ENCODE results near the gene PSME3. TPM values are rescaled to one million over a fixed set of nuclear protein-coding genes. Genes with fewer than 3 reads are reported as not detected.

PSME3 gene
- total RNA-seq, 2 donors from 2014 or later: 68.5 to 71.1 TPM

DNA sequence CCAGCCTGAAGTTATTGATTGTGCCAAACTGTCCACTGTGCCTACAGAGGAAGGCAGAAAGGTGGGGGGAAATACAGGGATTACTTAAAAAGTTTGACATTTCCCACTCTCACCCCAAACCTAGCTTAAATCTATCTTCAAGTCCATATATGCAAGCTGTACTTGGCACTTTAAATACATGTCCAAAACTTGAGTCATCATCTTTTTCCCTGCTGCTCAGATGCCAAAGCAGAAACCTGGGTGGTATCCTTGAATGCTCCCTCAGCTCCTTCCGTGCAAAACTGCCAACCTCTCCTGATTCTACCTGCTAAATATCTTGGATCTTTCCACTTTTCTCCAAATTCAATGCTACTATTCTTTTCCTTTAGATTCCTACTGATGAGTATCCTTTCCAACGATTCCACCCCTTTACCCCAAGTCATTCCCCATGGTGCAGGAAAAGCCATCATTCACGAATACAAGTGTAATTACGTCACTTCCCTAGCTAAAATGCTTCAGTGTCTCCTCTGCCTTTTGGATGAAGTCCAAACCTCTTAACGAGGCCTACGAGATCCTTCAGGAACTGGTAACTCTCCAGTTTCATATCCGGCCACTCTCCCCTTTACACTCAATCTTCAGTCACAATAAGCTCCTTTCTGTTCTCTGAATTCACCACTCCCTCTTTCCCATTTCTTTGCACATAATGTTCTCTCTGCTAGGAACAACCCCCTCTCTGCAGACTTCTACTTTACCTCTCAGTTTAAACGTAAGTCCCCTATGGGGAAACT lies 18.4 kb upstream of the PSME3 start:
- Histone ChIP-seq H3K9me3 (no peaks in the 10 kb centered on the region), H3K27ac (peak overlapping the region in 1 of 2 donors; percentile 46), H3K4me3 (no peak overlapping the region), H3K27me3 (replicated peaks; ENCODE audit: insufficient read depth) (no peaks in the 10 kb centered on the region), H3K36me3 (peaks cover 19 to 33% of the 10 kb centered on the region in 2 donors), H3K4me1 (replicated peaks) (no peaks in the 10 kb centered on the region)
- no peak for DNase-seq (ENCODE audit: low spot score)
- WGBS: 37% methylated on average over 8 of the region's 8 CpGs
- intact Hi-C loops (cut with DNase I): no loop called here
- TF ChIP-seq CTCF (IDR thresholded peaks at IDR 0.05) (no peak), POLR2A (IDR thresholded peaks at IDR 0.05) (no peak), POLR2AphosphoS5 (IDR thresholded peaks at IDR 0.05) (no peak)

DNA sequence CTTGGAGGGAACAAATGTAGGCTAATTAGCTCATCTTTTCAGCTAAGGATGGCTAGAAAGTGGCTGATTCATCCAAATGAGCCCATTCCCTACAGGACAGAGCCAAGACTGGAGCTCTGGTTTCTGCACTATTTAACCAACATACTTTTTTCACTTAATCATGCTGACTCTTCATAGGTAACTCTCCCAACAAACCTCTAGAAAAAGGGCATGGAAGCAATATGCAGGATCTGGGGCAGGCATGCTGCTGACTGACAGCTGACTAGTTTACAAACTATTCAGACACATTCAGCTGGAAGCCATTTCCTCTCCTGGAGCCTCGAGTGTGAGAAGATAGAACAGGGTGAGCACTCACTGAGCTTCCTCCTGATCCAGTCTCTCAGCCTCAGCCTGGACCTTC lies 15.3 kb upstream of the PSME3 start:
- intact Hi-C loops (cut with DNase I): no loop called here
- no peak for DNase-seq (ENCODE audit: low spot score)
- H3K27me3 ChIP-seq (replicated peaks; ENCODE audit: insufficient read depth): no peaks in the 10 kb centered on the region
- H3K27ac ChIP-seq: no peak overlapping the region
- peaks cover 19 to 25% of the 10 kb centered on the region in 2 donors for H3K36me3 ChIP-seq
- no peaks in the 10 kb centered on the region for H3K4me1 ChIP-seq (replicated peaks)
- no peak overlapping the region for H3K4me3 ChIP-seq
- TF ChIP-seq POLR2A (IDR thresholded peaks at IDR 0.05) (no peak), POLR2AphosphoS5 (IDR thresholded peaks at IDR 0.05) (no peak), CTCF (IDR thresholded peaks at IDR 0.05) (no peak)
- no peaks in the 10 kb centered on the region for H3K9me3 ChIP-seq
- whole genome bisulfite sequencing: 63% methylated on average over 1 of the region's 1 CpG

DNA sequence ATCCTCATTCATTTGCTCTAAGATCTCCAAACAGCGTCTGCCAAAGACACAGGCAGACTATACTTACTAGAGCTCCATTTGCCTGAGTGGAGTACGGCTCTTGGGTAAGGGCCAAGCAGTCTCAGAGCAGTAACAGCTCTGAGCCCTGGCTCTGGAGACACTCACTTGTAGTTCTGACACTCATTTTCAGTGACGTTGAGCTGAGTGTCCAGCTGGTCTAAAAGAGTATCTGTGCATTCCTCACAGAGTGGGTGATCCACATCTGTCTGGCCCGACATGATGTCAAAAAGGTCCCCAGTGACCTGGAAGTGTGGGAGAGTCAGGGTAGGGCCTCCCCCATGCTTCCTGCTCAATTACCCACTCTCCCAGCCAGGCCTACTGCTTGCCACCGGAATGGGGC lies 14.8 kb upstream of the PSME3 start:
- Histone ChIP-seq H3K27ac (no peak overlapping the region), H3K9me3 (no peaks in the 10 kb centered on the region), H3K4me3 (no peak overlapping the region), H3K36me3 (peaks cover 19 to 25% of the 10 kb centered on the region in 2 donors), H3K4me1 (replicated peaks) (no peaks in the 10 kb centered on the region), H3K27me3 (replicated peaks; ENCODE audit: insufficient read depth) (no peaks in the 10 kb centered on the region)
- TF ChIP-seq POLR2AphosphoS5 (IDR thresholded peaks at IDR 0.05) (no peak), CTCF (IDR thresholded peaks at IDR 0.05) (no peak), POLR2A (IDR thresholded peaks at IDR 0.05) (no peak)
- no peak for DNase-seq (ENCODE audit: low spot score)
- 88% methylated on average over 5 of the region's 5 CpGs for WGBS
- intact Hi-C loops (cut with DNase I): no loop called here

DNA sequence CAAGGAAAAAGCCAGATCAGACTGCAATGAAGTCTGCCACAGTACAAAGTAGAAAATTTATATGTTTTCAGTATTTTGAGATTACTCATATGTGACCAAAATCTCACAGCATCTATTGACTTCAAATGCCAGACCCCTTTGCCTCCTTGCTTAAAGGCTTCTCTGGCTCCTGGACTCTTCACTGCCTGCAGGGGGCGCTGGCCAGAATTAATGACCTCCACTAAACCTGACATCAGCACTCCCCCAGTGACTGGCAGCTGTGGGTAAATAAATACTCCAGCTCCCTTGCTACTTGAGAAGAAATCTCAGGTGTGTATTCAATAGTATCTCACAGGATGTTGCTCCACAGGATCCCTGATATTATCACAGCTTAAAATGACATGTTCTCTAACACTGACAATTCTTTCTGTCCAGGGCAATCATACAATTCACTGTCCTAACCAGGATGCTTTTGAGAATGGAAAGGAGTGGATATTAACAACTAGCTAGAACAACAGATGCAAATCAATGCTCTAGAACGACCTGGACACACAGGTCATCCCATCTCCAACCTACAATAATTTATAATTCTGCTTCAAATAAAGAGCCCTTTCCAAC lies 13.2 kb upstream of the PSME3 start:
- Histone ChIP-seq H3K27me3 (replicated peaks; ENCODE audit: insufficient read depth) (no peaks in the 10 kb centered on the region), H3K36me3 (peaks cover 19 to 25% of the 10 kb centered on the region in 2 donors), H3K27ac (no peak overlapping the region), H3K4me3 (no peak overlapping the region), H3K9me3 (no peaks in the 10 kb centered on the region), H3K4me1 (replicated peaks) (no peaks in the 10 kb centered on the region)
- peak; percentile 10 to 53 (median 24) for TF ChIP-seq CTCF (IDR thresholded peaks at IDR 0.05)
- no peak for TF ChIP-seq POLR2AphosphoS5 (IDR thresholded peaks at IDR 0.05)
- no peak for TF ChIP-seq POLR2A (IDR thresholded peaks at IDR 0.05)
- no peak for DNase-seq (ENCODE audit: low spot score)
- intact Hi-C loops (cut with DNase I): loop anchor here (5.0 kb wide), 1 partner anchor 98 kb away; no protein-coding TSS in a partner anchor
- 45% methylated on average over 2 of the region's 2 CpGs for WGBS
